Small intestine (tissue), 7 donors: Measurements from ENCODE around the gene CLRN3. TPM values are rescaled to one million over a fixed set of nuclear protein-coding genes. Genes with fewer than 3 reads are reported as not detected.
A peak's percentile ranks its signal among the peaks of the same experiment; 100 is the strongest.

Source experiments
- DNase-seq, 2 donors: peaks; one replicate each; pipeline versions ENCODE4 v3.0.0 to v3.0.0-alpha.2; 2013
- FAIRE-seq: peaks from 2 replicates; lab custom pipeline; 2012; peaks lifted over from hg19 to GRCh38; lab: Jason Lieb, UNC
- H3K27ac ChIP-seq, 3 donors: one replicate each; pipeline ENCODE4 v1.5.1; 2013; ENCODE audit warnings: low read length in 2 of 3, mild to moderate bottlenecking in 2 of 3, control low read depth in 1 of 3, inconsistent platforms in 1 of 3, low read depth in 1 of 3, moderate library complexity in 1 of 3
- H3K27me3 ChIP-seq, 3 donors: one replicate each; pipeline ENCODE4 v1.6.1; 2013; ENCODE audit warnings: low read length in 3 of 3, inconsistent platforms in 1 of 3; ENCODE audit not compliant: control insufficient read depth in 3 of 3, insufficient read depth in 3 of 3
- H3K36me3 ChIP-seq, 3 donors: one replicate each; pipeline ENCODE4 v1.6.1; 2013; ENCODE audit warnings: low read length in 3 of 3, inconsistent platforms in 1 of 3, low read depth in 1 of 3, mild to moderate bottlenecking in 1 of 3, moderate library complexity in 1 of 3; ENCODE audit not compliant: control insufficient read depth in 3 of 3, insufficient read depth in 2 of 3
- H3K4me1 ChIP-seq, 3 donors: one replicate each; pipeline ENCODE4 v1.6.1; 2013; ENCODE audit warnings: low read length in 2 of 3, inconsistent platforms in 1 of 3, low read depth in 1 of 3, mild to moderate bottlenecking in 1 of 3, moderate library complexity in 1 of 3; ENCODE audit not compliant: control insufficient read depth in 3 of 3, insufficient read depth in 2 of 3
- H3K4me3 ChIP-seq, 3 donors: one replicate each; pipeline ENCODE4 v1.5.1; 2013; ENCODE audit warnings: low read length in 3 of 3, control low read depth in 1 of 3, inconsistent platforms in 1 of 3, low read depth in 1 of 3, mild to moderate bottlenecking in 1 of 3, moderate library complexity in 1 of 3
- H3K9me3 ChIP-seq, 2 donors: one replicate each; pipeline ENCODE4 v1.6.1; 2013; ENCODE audit warnings: low read depth in 1 of 2, low read length in 1 of 2; ENCODE audit not compliant: control insufficient read depth in 2 of 2, insufficient read depth in 1 of 2
- WGBS, 3 donors: extraction: QIAGEN DNeasy Blood & Tissue Kit; methylation state at CpG; one replicate each; pipeline ENCODE4 v1.1.7; 2013; 5-methylcytosine and 5-hydroxymethylcytosine counted together
- polyA plus RNA-seq, 4 donors: library from polyadenylated mRNA; stranded (reverse) in 3 of 4; unstranded in 1 of 4; fragments of 200-250 nt in 3 of 4; fragments of 120-200 nt in 1 of 4; gene quantifications; one replicate each; pipeline versions ENCODE4 v1.2.1 to v1.2.3, GENCODE V29; 2013
- donor health status: healthy with polysubstance abuse.
- donor health status: control.
- donor health status: control.
- donor health status: Bipolar disorder and iron deficiency.
- donor health status: healthy.

CLRN3 gene
- polyA plus RNA-seq, 4 donors, result 72.0 to 150 (median 93.4) TPM

DNA sequence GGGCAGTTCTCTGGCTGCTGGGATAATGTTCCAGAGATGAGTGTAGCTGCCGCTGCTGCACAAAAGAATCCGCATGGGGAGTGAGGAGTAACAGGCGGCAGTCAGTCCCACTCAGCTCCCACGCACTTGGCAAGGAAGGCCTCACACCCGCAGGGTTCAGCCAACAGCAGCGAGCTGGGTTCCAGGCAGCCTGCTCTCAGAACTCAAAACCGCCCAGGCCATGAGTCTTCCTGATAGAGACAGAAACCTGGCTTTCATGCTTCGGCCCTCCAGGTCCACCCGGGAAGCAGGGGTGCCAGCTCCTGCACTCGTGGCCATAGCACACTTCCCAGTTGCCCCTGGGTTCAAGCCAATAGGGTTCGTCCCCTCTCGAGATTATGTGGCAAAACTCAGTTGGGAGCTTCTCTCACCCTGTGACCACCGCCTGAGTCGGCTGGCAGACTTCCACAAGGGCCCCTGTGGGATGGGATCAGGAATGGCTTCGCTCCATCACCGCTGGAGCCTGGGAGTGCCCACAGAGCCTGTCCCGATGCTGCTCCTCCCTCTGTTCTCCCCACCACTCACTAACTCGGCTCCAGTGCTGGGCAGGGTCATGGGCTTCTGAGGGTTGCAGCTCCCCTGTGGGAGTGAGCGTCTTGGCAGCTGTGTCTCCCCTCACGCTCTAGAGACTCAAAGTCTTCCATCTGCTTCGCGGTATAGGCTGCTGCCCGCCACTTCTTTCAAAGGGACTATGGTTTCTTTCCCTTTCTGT is 20.6 kb downstream of the CLRN3 start:
- no peak for FAIRE-seq
- Histone ChIP-seq H3K9me3 (no peaks in the 10 kb centered on the region), H3K4me3 (no peak overlapping the region), H3K27me3 (no peaks in the 10 kb centered on the region), H3K4me1 (peaks cover 0 to 26% (median 0%) of the 10 kb centered on the region in 3 donors), H3K36me3 (peaks cover 0 to 7% (median 0%) of the 10 kb centered on the region in 3 donors), H3K27ac (peak overlapping the region in 1 of 3 donors; percentile 13)
- 41 to 59% (median 50%) methylated on average over 23 of the region's 23 CpGs for WGBS, 3 donors
- DNase-seq, result no peak

DNA sequence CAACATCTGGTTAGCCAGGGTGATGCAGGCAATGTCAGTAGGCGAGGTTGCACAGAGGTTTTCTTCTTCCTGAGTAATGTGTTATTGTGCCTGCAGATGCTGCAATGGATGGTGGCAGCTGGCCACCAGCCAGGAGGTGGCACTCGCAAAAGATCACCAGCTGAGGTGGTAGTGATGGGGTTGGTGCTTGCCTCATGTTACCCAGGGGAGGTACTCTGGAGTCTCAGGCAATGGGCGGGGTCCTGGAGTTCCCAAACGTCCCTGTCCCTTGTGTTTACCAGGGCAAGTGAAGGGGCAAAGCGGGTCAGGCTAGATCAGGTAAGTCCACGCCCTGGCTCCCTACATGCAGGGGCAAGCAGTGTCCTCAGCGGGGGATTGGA is 21.1 kb downstream of the CLRN3 start:
- H3K27ac ChIP-seq, result no peak overlapping the region
- H3K4me1 ChIP-seq, result peaks cover 0 to 26% (median 0%) of the 10 kb centered on the region in 3 donors
- H3K4me3 ChIP-seq, result no peak overlapping the region
- 40 to 63% (median 51%) methylated on average over 7 of the region's 7 CpGs for WGBS, 3 donors
- H3K27me3 ChIP-seq, result no peaks in the 10 kb centered on the region
- DNase-seq (no peak), FAIRE-seq (no peak)
- H3K36me3 ChIP-seq, result peaks cover 0 to 2% (median 0%) of the 10 kb centered on the region in 3 donors
- no peaks in the 10 kb centered on the region for H3K9me3 ChIP-seq

DNA sequence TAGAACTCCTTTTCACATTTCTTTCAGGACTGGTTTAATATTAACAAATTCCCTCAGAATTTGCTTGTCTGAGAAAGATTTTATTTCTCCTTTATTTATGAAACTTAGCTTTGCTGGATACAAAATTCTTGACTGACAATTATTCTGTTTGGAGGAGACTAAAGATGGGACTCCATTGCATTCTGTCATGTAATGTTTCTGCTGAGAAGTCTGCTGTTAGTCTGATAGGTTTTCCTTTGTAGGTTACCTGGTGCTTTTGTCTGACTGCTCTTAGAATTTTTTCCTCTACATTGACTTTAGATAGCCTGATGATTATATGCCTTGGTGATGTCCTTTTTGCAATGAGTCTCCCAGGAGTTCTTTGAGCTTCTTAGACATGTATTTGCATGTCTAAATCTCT is 23.4 kb downstream of the CLRN3 start:
- Histone ChIP-seq H3K36me3 (no peaks in the 10 kb centered on the region), H3K4me1 (peaks cover 0 to 19% (median 0%) of the 10 kb centered on the region in 3 donors), H3K27me3 (no peaks in the 10 kb centered on the region), H3K4me3 (no peak overlapping the region), H3K9me3 (no peaks in the 10 kb centered on the region), H3K27ac (no peak overlapping the region)
- FAIRE-seq, result no peak
- no peak for DNase-seq

DNA sequence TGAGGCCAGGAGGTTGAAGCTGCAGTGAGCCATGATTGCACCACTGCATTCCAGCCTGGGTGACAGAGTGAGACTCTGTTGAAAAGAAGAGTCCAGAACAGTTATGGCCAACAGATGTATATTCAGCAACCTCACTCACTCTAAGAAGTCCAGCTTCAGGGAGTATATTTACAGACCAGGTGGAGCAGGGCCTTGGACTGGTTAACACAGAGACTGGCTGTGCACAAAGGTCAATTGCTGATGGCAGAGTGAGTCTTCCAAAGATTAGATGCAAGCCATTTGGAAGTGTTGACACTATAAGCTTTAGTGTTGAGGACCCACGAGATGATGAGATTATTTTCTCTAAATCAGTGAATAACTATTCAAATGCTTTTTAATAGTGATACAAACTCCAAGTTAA is 24.9 kb downstream of the CLRN3 start:
- Histone ChIP-seq H3K9me3 (peaks cover 0 to 7% of the 10 kb centered on the region in 2 donors), H3K27me3 (no peaks in the 10 kb centered on the region), H3K4me3 (no peak overlapping the region), H3K4me1 (peaks cover 0 to 8% (median 0%) of the 10 kb centered on the region in 3 donors), H3K27ac (no peak overlapping the region), H3K36me3 (no peaks in the 10 kb centered on the region)
- WGBS, 3 donors, result 3 to 41% (median 38%) methylated on average over 1 of the region's 1 CpG
- FAIRE-seq (no peak), DNase-seq (peak in 1 of 2 donors; percentile 62)

DNA sequence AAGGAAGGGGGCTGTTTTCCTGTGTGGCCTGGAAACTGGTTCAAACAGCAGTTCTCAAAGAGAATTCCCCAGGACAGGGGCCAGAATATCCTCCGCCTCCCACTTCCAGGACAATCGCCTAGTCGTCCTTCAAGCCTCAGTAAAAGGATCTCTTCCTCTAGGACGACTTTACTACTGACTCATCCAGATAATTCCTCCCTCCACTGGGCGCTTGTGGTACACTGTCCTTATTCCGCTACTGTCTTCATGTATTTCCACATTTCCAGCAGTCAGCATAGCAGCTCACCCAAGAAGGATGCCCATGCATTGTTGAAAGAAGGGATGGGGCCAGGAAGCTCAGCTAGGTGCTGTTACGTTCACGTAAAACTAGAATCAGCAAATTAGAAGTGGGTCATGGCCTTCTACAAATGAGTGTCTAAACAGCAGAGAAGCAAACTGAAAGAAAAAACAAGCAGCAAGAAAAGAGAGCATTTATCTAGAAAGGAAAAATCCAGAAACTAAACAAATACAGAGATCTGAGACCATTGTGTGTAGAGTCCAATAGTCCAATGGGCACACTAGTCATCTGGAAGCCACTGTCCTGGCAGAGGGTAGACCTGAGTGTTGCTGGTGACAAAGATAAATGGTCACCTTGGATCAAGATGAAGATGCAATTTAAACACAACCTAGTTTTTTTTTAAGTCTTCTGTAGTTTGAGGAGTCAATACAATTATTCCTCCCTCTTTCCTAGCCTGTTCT is 26.3 kb downstream of the CLRN3 start:
- WGBS, 3 donors, result 82 to 85% (median 85%) methylated on average over 8 of the region's 8 CpGs
- no peak for FAIRE-seq
- Histone ChIP-seq H3K9me3 (peaks cover 0 to 7% of the 10 kb centered on the region in 2 donors), H3K4me1 (no peaks in the 10 kb centered on the region), H3K27ac (no peak overlapping the region), H3K4me3 (no peak overlapping the region), H3K27me3 (no peaks in the 10 kb centered on the region), H3K36me3 (no peaks in the 10 kb centered on the region)
- DNase-seq, result no peak

DNA sequence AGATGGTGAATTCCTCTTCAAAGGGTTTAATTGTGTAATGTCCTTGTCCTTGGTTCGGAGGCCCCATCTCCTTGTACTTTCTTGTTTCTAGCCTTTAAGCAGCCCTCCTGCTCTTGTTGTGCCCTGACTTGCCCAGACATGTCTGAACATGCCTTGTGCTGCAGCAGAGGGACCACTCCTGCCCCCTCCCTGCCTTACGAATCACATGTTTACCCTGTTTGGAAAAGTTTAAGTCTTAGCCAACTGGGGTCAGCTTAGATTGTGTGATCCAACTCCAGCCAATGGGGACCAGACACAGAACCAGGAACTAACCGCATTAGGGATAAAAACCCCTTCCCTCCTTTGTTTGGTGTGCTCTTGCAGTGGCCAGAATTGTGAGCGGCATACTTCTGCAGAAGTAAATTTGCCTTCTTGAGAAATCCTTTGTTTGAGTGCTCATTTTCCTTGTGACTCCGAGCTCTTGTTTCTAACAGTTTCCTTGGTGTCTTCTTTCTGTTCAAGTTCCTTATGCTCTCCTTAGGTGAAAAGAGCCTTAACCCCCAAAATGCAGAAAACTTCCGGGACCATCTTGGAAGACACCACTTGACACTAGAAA is 29.4 kb downstream of the CLRN3 start:
- no peak overlapping the region for H3K4me3 ChIP-seq
- H3K36me3 ChIP-seq, result no peaks in the 10 kb centered on the region
- H3K9me3 ChIP-seq, result peaks cover 0 to 7% of the 10 kb centered on the region in 2 donors
- FAIRE-seq (no peak), DNase-seq (no peak)
- WGBS, 3 donors, result 93 to 95% (median 94%) methylated on average over 6 of the region's 6 CpGs
- H3K27me3 ChIP-seq, result no peaks in the 10 kb centered on the region
- no peaks in the 10 kb centered on the region for H3K4me1 ChIP-seq
- H3K27ac ChIP-seq, result no peak overlapping the region

DNA sequence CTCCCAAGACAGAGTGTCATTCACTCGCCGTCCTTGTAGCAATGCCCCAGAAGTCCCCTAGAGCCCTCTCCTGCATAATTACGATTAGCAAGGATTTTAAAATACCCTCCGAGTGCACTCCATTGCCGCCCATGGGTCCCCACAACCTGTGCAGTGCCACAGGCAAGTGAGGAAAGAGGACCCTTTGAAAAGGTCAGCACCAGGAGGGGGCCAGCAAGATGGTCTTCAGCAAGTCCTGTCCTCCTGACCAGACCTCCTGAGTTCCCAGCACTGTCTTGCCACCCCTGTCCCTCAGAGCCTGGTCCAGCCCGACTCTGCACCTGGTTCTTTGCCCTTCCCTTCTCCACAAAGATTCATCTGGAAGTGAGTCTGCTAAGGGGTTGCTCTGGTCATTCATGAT is 32.1 kb downstream of the CLRN3 start:
- FAIRE-seq (no peak), DNase-seq (no peak)
- no peak overlapping the region for H3K27ac ChIP-seq
- 80 to 97% (median 92%) methylated on average over 6 of the region's 6 CpGs for WGBS, 3 donors
- H3K4me1 ChIP-seq, result no peaks in the 10 kb centered on the region
- H3K9me3 ChIP-seq, result peaks cover 0 to 7% of the 10 kb centered on the region in 2 donors
- H3K27me3 ChIP-seq, result no peaks in the 10 kb centered on the region
- no peak overlapping the region for H3K4me3 ChIP-seq
- no peaks in the 10 kb centered on the region for H3K36me3 ChIP-seq

DNA sequence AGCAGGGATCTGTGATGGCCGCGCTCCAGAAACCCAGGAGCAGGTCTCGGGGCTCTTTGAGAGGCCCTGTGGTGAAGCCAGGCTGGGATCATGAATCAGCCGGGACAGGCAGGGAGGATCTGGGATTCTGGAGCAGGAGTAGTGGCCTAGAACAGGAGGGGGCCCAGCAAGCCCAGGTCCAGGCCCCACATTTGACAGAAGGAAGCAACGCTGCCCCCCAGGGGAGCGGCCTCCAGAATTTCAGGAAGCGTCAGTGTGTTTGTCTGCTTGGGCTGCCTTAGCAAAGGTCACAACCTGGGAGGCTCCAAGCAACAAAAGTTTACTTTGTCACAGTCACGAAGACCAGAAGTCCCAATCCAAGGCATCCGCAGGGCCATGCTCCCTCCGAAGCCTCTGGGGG is 36.8 kb downstream of the CLRN3 start:
- DNase-seq (no peak), FAIRE-seq (no peak)
- no peaks in the 10 kb centered on the region for H3K4me1 ChIP-seq
- no peak overlapping the region for H3K27ac ChIP-seq
- no peak overlapping the region for H3K4me3 ChIP-seq
- H3K9me3 ChIP-seq, result no peaks in the 10 kb centered on the region
- no peaks in the 10 kb centered on the region for H3K36me3 ChIP-seq
- WGBS, 3 donors, result 85 to 91% (median 88%) methylated on average over 10 of the region's 10 CpGs
- peaks cover 0 to 4% (median 0%) of the 10 kb centered on the region in 3 donors for H3K27me3 ChIP-seq
